Stimulated activated CD4-positive, alpha-beta T cell treated with anti-CD3 and anti-CD28 coated beads, Interleukin-15, amount 100 ng/mL, for 48 hours (primary cell): ENCODE measurements around the gene PSRC1.

Source experiments
- DNase-seq, 2 donors: peaks; one replicate each; pipeline ENCODE4 v3.0.0-alpha.2; 2020; ENCODE audit warnings: low read depth in 2 of 2

Gene PSRC1

GRCh38 chr1:109272021-109272799, 10.7 kb downstream of the PSRC1 start:
- DNase-seq, result no peak

GRCh38 chr1:109271458-109271857, 11.5 kb downstream of the PSRC1 start:
- no peak for DNase-seq

- DNase-seq, result no peak
Observed at GRCh38 chr1:109270623-109271317, 12.2 kb downstream of the PSRC1 start.

- no peak for DNase-seq
Observed at GRCh38 chr1:109269981-109270622, 12.8 kb downstream of the PSRC1 start.

GRCh38 chr1:109269212-109269980, 13.5 kb downstream of the PSRC1 start:
- no peak for DNase-seq

GRCh38 chr1:109268431-109269211, 14.3 kb downstream of the PSRC1 start:
- no peak for DNase-seq

GRCh38 chr1:109267743-109268300, 15.1 kb downstream of the PSRC1 start:
- DNase-seq, result no peak

- no peak for DNase-seq
Observed at GRCh38 chr1:109266965-109267364, 16.0 kb downstream of the PSRC1 start.

GRCh38 chr1:109265741-109266330, 17.1 kb downstream of the PSRC1 start:
- no peak for DNase-seq

GRCh38 chr1:109265016-109265415, 17.9 kb downstream of the PSRC1 start:
- no peak for DNase-seq

GRCh38 chr1:109264379-109264755, 18.6 kb downstream of the PSRC1 start:
- DNase-seq, result no peak

GRCh38 chr1:109263597-109264378, 19.2 kb downstream of the PSRC1 start:
- DNase-seq, result peak; percentile 69 to 78

GRCh38 chr1:109263234-109263596, 19.7 kb downstream of the PSRC1 start:
- no peak for DNase-seq

- no peak for DNase-seq
Observed at GRCh38 chr1:109262231-109263055, 20.5 kb downstream of the PSRC1 start.

GRCh38 chr1:109261578-109261977, 21.4 kb downstream of the PSRC1 start:
- DNase-seq, result no peak

GRCh38 chr1:109261006-109261405, 21.9 kb downstream of the PSRC1 start:
- no peak for DNase-seq

- no peak for DNase-seq
Observed at GRCh38 chr1:109259674-109260557, 23.0 kb downstream of the PSRC1 start.
